ENCODE results near the gene PDIA3. TPM values are rescaled to one million over a fixed set of nuclear protein-coding genes. Genes with fewer than 3 reads are reported as not detected.

PDIA3 gene
- total RNA-seq, 2 experiments from 2014 or later, result 82.1 to 293 TPM

GRCh38 chr15:43793647-43794046 lies 47.4 kb downstream of the PDIA3 start:
- peak overlapping the region; percentile 97 for H3K4me3 ChIP-seq (ENCODE audit: low read depth, low read length, poor library complexity, severe bottlenecking)
- peaks cover 87% of the 10 kb centered on the region for H3K4me1 ChIP-seq (ENCODE audit: insufficient read depth, low read length, poor library complexity, severe bottlenecking)
- no peaks in the 10 kb centered on the region for H3K9me3 ChIP-seq (ENCODE audit: low read length)
- BruUV-seq (replicated peaks), result no TSS peak
- peaks cover 32% of the 10 kb centered on the region for H3K79me2 ChIP-seq (ENCODE audit: insufficient read depth, low read depth, low read length)
- CTCF ChIA-PET (ENCODE audit: unreplicated experiment), result no interaction called here
- TF ChIP-seq EZH2phosphoT487 (IDR thresholded peaks at IDR 0.05; ENCODE audit: borderline replicate concordance, low read depth, low read length), result no peak
- TF ChIP-seq CTCF (conservative IDR thresholded peaks at IDR 0.05; ENCODE audit: low read length), result no peak
- intact Hi-C loops (cut with micrococcal nuclease; ENCODE audit: unreplicated experiment), result no loop called here
- no peaks in the 10 kb centered on the region for H3K9me2 ChIP-seq (ENCODE audit: insufficient read depth, low read length)
- DNase-seq (ENCODE audit: low spot score), result no peak
- H3K36me3 ChIP-seq (ENCODE audit: insufficient read depth, low read length), result peaks cover 54% of the 10 kb centered on the region
- peak overlapping the region; percentile 97 for H3K27ac ChIP-seq (ENCODE audit: low read depth, low read length, poor library complexity, severe bottlenecking)
- peaks cover 17% of the 10 kb centered on the region for H4K20me1 ChIP-seq (ENCODE audit: insufficient read depth, low read length)
- no peak overlapping the region for H2AFZ ChIP-seq (ENCODE audit: low read length)
- H3K4me2 ChIP-seq (ENCODE audit: low read length), result peak overlapping the region; percentile 97
- POLR2A ChIA-PET, result interaction anchor here (1.1 to 6.1 kb wide), 5 partner anchors 8 to 39 kb away, joined by 3 to 47 read pairs (median 9); partner anchors contain the start of genes ELL3, MFAP1 and WDR76

GRCh38 chr15:43794269-43795037 lies 48.2 kb downstream of the PDIA3 start:
- BruUV-seq (replicated peaks), result no TSS peak
- ChIA-PET POLR2A (interaction anchor here (0.6 to 1.9 kb wide), 5 partner anchors 14 to 38 kb away, joined by 3 to 12 read pairs (median 5); partner anchors contain the start of genes ELL3 and MFAP1), CTCF (ENCODE audit: unreplicated experiment) (interaction anchor here (1.3 kb wide), 1 partner anchor 18 kb away, joined by 5 read pairs; the partner anchor contains the start of gene ELL3)
- peaks cover 17% of the 10 kb centered on the region for H4K20me1 ChIP-seq (ENCODE audit: insufficient read depth, low read length)
- H3K27ac ChIP-seq (ENCODE audit: low read depth, low read length, poor library complexity, severe bottlenecking), result peak overlapping the region; percentile 97
- H2AFZ ChIP-seq (ENCODE audit: low read length), result no peak overlapping the region
- H3K79me2 ChIP-seq (ENCODE audit: insufficient read depth, low read depth, low read length), result peaks cover 32% of the 10 kb centered on the region
- H3K9me2 ChIP-seq (ENCODE audit: insufficient read depth, low read length), result no peaks in the 10 kb centered on the region
- intact Hi-C loops (cut with micrococcal nuclease; ENCODE audit: unreplicated experiment), result no loop called here
- DNase-seq (ENCODE audit: low spot score), result no peak
- H3K4me1 ChIP-seq (ENCODE audit: insufficient read depth, low read length, poor library complexity, severe bottlenecking), result peaks cover 87% of the 10 kb centered on the region
- H3K4me2 ChIP-seq (ENCODE audit: low read length), result peak overlapping the region; percentile 97
- TF ChIP-seq CTCF (conservative IDR thresholded peaks at IDR 0.05; ENCODE audit: low read length) (no peak), EZH2phosphoT487 (IDR thresholded peaks at IDR 0.05; ENCODE audit: borderline replicate concordance, low read depth, low read length) (no peak)
- H3K4me3 ChIP-seq (ENCODE audit: low read depth, low read length, poor library complexity, severe bottlenecking), result peak overlapping the region; percentile 97
- peaks cover 55% of the 10 kb centered on the region for H3K36me3 ChIP-seq (ENCODE audit: insufficient read depth, low read length)
- no peaks in the 10 kb centered on the region for H3K9me3 ChIP-seq (ENCODE audit: low read length)

GRCh38 chr15:43795197-43795596 lies 49.0 kb downstream of the PDIA3 start:
- H3K36me3 ChIP-seq (ENCODE audit: insufficient read depth, low read length), result peaks cover 62% of the 10 kb centered on the region
- H3K27ac ChIP-seq (ENCODE audit: low read depth, low read length, poor library complexity, severe bottlenecking), result peak overlapping the region; percentile 97
- CTCF ChIA-PET (ENCODE audit: unreplicated experiment), result interaction anchor here (1.3 kb wide), 1 partner anchor 19 kb away, joined by 5 read pairs; the partner anchor contains the start of gene ELL3
- peaks cover 32% of the 10 kb centered on the region for H3K79me2 ChIP-seq (ENCODE audit: insufficient read depth, low read depth, low read length)
- peaks cover 87% of the 10 kb centered on the region for H3K4me1 ChIP-seq (ENCODE audit: insufficient read depth, low read length, poor library complexity, severe bottlenecking)
- BruUV-seq (replicated peaks), result no TSS peak
- peak overlapping the region; percentile 97 for H3K4me2 ChIP-seq (ENCODE audit: low read length)
- no peaks in the 10 kb centered on the region for H3K9me2 ChIP-seq (ENCODE audit: insufficient read depth, low read length)
- H3K4me3 ChIP-seq (ENCODE audit: low read depth, low read length, poor library complexity, severe bottlenecking), result no peak overlapping the region
- no peak overlapping the region for H2AFZ ChIP-seq (ENCODE audit: low read length)
- POLR2A ChIA-PET, result interaction anchor here (0.5 to 2.9 kb wide), 5 partner anchors 9 to 33 kb away, joined by 3 to 14 read pairs (median 4); partner anchors contain the start of gene MFAP1
- peaks cover 17% of the 10 kb centered on the region for H4K20me1 ChIP-seq (ENCODE audit: insufficient read depth, low read length)
- intact Hi-C loops (cut with micrococcal nuclease; ENCODE audit: unreplicated experiment), result no loop called here
- no peak for DNase-seq (ENCODE audit: low spot score)
- H3K9me3 ChIP-seq (ENCODE audit: low read length), result no peaks in the 10 kb centered on the region
- TF ChIP-seq CTCF (conservative IDR thresholded peaks at IDR 0.05; ENCODE audit: low read length) (no peak), EZH2phosphoT487 (IDR thresholded peaks at IDR 0.05; ENCODE audit: borderline replicate concordance, low read depth, low read length) (no peak)

All from OCI-LY7 (cell line).